Hematopoietic multipotent progenitor cell (in vitro differentiated cells): ENCODE measurements around the gene GPLD1. TPM values are rescaled to one million over a fixed set of nuclear protein-coding genes. Genes with fewer than 3 reads are reported as not detected.
A peak's percentile ranks its signal among the peaks of the same experiment; 100 is the strongest.

Experiments used
- DNase-seq, 3 donors: peaks; one replicate each; pipeline ENCODE4 v3.0.0-alpha.2; 2011 to 2015; ENCODE audit warnings: low read depth in 2 of 3, low spot score in 2 of 3
- total RNA-seq: library from RNA; depleted of rRNA; stranded (reverse); fragments of >200 nt; gene quantifications from one replicate; pipeline ENCODE4 v1.2.3, GENCODE V29; 2012

The GPLD1 gene
- total RNA-seq, 1 donor, result 3.0 TPM

GRCh38 chr6:24501914-24502313, 12.5 kb upstream of the GPLD1 start:
- DNase-seq, result no peak

- no peak for DNase-seq
Measured at GRCh38 chr6:24501374-24501773, 12.0 kb upstream of the GPLD1 start.

GRCh38 chr6:24500683-24501082, 11.3 kb upstream of the GPLD1 start:
- DNase-seq, result no peak

GRCh38 chr6:24497254-24497970, 8.0 kb upstream of the GPLD1 start:
- no peak for DNase-seq

GRCh38 chr6:24494821-24495795, 5.7 kb upstream of the GPLD1 start, which contains the start of gene ALDH5A1:
Gene ALDH5A1, plus strand, starts transcription at chr6:24494969. Its CDS starts 28 bp downstream, at chr6:24494997.
- DNase-seq, result peak; percentile 58 to 79 (median 76)

- DNase-seq, result no peak
Measured at GRCh38 chr6:24493945-24494820, 4.8 kb upstream of the GPLD1 start.

GRCh38 chr6:24492475-24492874, 3.1 kb upstream of the GPLD1 start:
- no peak for DNase-seq

- no peak for DNase-seq
Measured at GRCh38 chr6:24490948-24491347, 1.6 kb upstream of the GPLD1 start.

- no peak for DNase-seq
Measured at GRCh38 chr6:24489881-24490280, 503 bp upstream of the GPLD1 start.

- DNase-seq, result no peak
Measured at GRCh38 chr6:24486065-24486464, 3.3 kb downstream of the GPLD1 start.

GRCh38 chr6:24484657-24485323, 4.6 kb downstream of the GPLD1 start:
- DNase-seq, result no peak

- DNase-seq, result no peak
Measured at GRCh38 chr6:24481449-24481848, 7.9 kb downstream of the GPLD1 start.

- DNase-seq, result no peak
Measured at GRCh38 chr6:24480705-24481104, 8.7 kb downstream of the GPLD1 start.

- no peak for DNase-seq
Measured at GRCh38 chr6:24478903-24479302, 10.5 kb downstream of the GPLD1 start.

- no peak for DNase-seq
Measured at GRCh38 chr6:24477070-24477469, 12.3 kb downstream of the GPLD1 start.

- no peak for DNase-seq
Measured at GRCh38 chr6:24476631-24477030, 12.7 kb downstream of the GPLD1 start.

- no peak for DNase-seq
Measured at GRCh38 chr6:24472181-24472580, 17.2 kb downstream of the GPLD1 start.

GRCh38 chr6:24469811-24470210, 19.6 kb downstream of the GPLD1 start:
- DNase-seq, result no peak

GRCh38 chr6:24464253-24465038, 24.9 kb downstream of the GPLD1 start:
- no peak for DNase-seq
